ENCODE data around the gene TNKS2. TPM values are rescaled to one million over a fixed set of nuclear protein-coding genes. Genes with fewer than 3 reads are reported as not detected.

TNKS2 gene
- total RNA-seq, 2 experiments from 2014 or later: 22.1 to 22.8 TPM

- intact Hi-C loops (cut with micrococcal nuclease): no loop called here
- no peak for ATAC-seq
- Mint-ChIP-seq H3K4me3 (no peak overlapping the region), H3K36me3 (ENCODE audit: low read depth) (no peaks in the 10 kb centered on the region), H3K4me1 (ENCODE audit: low read depth) (peaks cover 14% of the 10 kb centered on the region), H3K27me3 (peaks cover 3% of the 10 kb centered on the region), H3K27ac (no peak overlapping the region), H3K9me3 (no peaks in the 10 kb centered on the region)
- no peak for TF ChIP-seq CTCF (IDR thresholded peaks at IDR 0.05)
- POLR2A ChIA-PET: interaction anchor here (1.0 to 1.4 kb wide), 2 partner anchors 10 to 12 kb away, joined by 3 read pairs; partner anchors contain the start of gene FGFBP3
- DNase-seq: no peak
- CTCF ChIA-PET: interaction anchor here (1.0 kb wide), 1 partner anchor 139 kb away, joined by 6 read pairs; no protein-coding TSS in a partner anchor
Observed at GRCh38 chr10:91897421-91897820, 99.2 kb downstream of the TNKS2 start.

- intact Hi-C loops (cut with micrococcal nuclease): no loop called here
- Mint-ChIP-seq H3K27ac (peak overlapping the region; percentile 92), H3K36me3 (ENCODE audit: low read depth) (peaks cover 8% of the 10 kb centered on the region), H3K4me1 (ENCODE audit: low read depth) (peaks cover 29% of the 10 kb centered on the region), H3K9me3 (no peaks in the 10 kb centered on the region), H3K4me3 (peak overlapping the region; percentile 29), H3K27me3 (peaks cover 3% of the 10 kb centered on the region)
- no peak for TF ChIP-seq CTCF (IDR thresholded peaks at IDR 0.05)
- peak; percentile 87 for DNase-seq
- peak; percentile 100 for ATAC-seq
- CTCF ChIA-PET: interaction anchor here (0.8 to 1.7 kb wide), 3 partner anchors 11 to 12 kb away, joined by 3 to 4 read pairs (median 3); no protein-coding TSS in a partner anchor
- POLR2A ChIA-PET: interaction anchor here (0.6 to 1.3 kb wide), 2 partner anchors 22 to 218 kb away, joined by 3 to 4 read pairs; partner anchors contain the start of gene BTAF1
Observed at GRCh38 chr10:91901784-91902677, 103.8 kb downstream of the TNKS2 start.

- Mint-ChIP-seq H3K27ac (peak overlapping the region; percentile 88), H3K9me3 (no peaks in the 10 kb centered on the region), H3K4me1 (ENCODE audit: low read depth) (peaks cover 32% of the 10 kb centered on the region), H3K27me3 (no peaks in the 10 kb centered on the region), H3K36me3 (ENCODE audit: low read depth) (peaks cover 10% of the 10 kb centered on the region), H3K4me3 (peak overlapping the region; percentile 91)
- ATAC-seq (no peak), DNase-seq (no peak)
- no peak for TF ChIP-seq CTCF (IDR thresholded peaks at IDR 0.05)
- ChIA-PET CTCF (interaction anchor here (0.6 to 2.6 kb wide), 3 partner anchors 15 to 148 kb away, joined by 3 to 18 read pairs (median 17); partner anchors contain the start of gene BTAF1), POLR2A (interaction anchor here (0.8 to 2.4 kb wide), 3 partner anchors 8 to 16 kb away, joined by 3 to 23 read pairs (median 10); partner anchors contain the start of gene BTAF1)
- intact Hi-C loops (cut with micrococcal nuclease): no loop called here
Observed at GRCh38 chr10:91907033-91907594, 108.9 kb downstream of the TNKS2 start.

GRCh38 chr10:91907914-91908336 lies 109.7 kb downstream of the TNKS2 start:
- ChIA-PET POLR2A (interaction anchor here (0.6 to 2.4 kb wide), 10 partner anchors 10 to 110 kb away, joined by 3 to 23 read pairs (median 4); partner anchors contain the start of genes BTAF1 and TNKS2), CTCF (interaction anchor here (0.9 to 2.6 kb wide), 13 partner anchors 9 to 610 kb away, joined by 3 to 18 read pairs (median 5); partner anchors contain the start of gene BTAF1)
- H3K4me1 Mint-ChIP-seq (ENCODE audit: low read depth): peaks cover 25% of the 10 kb centered on the region
- peak overlapping the region; percentile 88 for H3K27ac Mint-ChIP-seq
- TF ChIP-seq CTCF (IDR thresholded peaks at IDR 0.05): no peak
- ATAC-seq (no peak), DNase-seq (no peak)
- H3K9me3 Mint-ChIP-seq: no peaks in the 10 kb centered on the region
- H3K4me3 Mint-ChIP-seq: peak overlapping the region; percentile 91
- intact Hi-C loops (cut with micrococcal nuclease): loop anchor here (2.0 kb wide), 1 partner anchor 111 kb away; no protein-coding TSS in a partner anchor
- no peaks in the 10 kb centered on the region for H3K27me3 Mint-ChIP-seq
- H3K36me3 Mint-ChIP-seq (ENCODE audit: low read depth): peaks cover 10% of the 10 kb centered on the region
